Stimulated activated CD4-positive, alpha-beta T cell treated with anti-CD3 and anti-CD28 coated beads, Interleukin-1b, Interleukin-23, amount 100 ng/mL, for 24 hours (primary cell): ENCODE results near the gene NUDT7.

Experiments used
- DNase-seq, 4 experiments: peaks; one replicate each; pipeline ENCODE4 v3.0.0-alpha.2; 2020; ENCODE audit warnings: low read depth in 4 of 4, low spot score in 1 of 4

Gene NUDT7

DNA sequence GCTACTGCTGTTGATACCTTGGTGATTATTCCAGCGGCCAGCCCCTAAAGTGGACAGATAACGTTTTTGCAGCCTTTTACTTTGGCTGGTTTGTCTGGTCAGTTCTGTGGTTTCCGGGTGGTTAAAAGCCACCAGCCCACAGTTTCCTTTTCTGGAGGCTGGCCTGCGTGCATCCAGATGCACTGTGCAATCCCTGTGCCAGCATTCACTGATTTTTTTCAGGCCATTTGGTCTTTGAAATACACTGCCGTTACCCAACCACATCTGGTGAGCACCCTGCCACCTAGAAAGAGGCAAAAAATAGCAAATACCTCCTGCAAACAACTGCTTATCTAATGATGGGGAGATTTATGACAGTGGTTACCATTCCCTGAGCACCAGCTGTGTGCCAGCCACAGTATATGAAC is 797 bp downstream of the NUDT7 start:
- DNase-seq = no peak

GRCh38 chr16:77724174-77724573 is 1.9 kb downstream of the NUDT7 start:
- no peak for DNase-seq

- no peak for DNase-seq
Measured at GRCh38 chr16:77729951-77730350, 7.6 kb downstream of the NUDT7 start.

- no peak for DNase-seq
Measured at GRCh38 chr16:77732241-77732946, 10.1 kb downstream of the NUDT7 start.

- DNase-seq = no peak
Measured at GRCh38 chr16:77736879-77737278, 14.6 kb downstream of the NUDT7 start.

DNA sequence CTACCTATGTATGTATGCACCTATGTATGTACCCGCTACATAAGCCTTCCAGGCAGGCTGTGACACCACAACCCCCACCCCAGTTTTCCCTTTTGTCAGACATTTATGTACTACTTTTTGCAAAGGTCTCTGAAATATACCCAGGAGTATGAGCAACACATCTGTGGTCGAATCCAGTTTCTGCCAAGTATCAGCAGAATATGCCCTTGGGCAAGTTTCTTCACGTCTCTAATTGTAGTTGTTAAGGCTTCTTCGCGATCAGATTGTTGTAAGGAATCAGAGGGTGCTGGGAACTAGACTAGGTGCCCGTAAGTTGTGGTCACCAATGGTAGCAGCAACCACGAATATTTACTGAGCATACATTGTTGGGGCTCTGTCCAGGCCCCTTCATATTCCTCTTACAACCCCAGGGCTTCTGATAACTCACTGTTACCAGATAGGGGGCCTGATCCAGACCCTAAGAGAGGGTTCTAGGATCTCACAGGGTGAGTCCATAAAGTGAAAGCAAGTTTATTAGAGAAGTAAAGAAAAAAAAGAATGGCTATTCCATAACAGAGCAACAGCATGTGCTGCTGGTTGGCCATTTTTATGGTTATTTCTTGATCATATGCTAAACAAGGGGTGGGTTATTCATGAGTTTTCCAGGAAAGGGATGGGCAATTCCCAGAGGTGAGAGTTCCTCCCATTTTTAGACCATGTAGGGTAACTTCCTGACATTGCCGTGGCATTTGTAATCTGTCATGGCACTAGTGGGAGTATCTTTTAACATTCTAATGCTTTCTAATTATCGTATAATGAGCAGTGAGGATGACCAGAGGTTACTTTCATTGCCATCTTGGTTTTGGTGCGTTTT is 16.6 kb downstream of the NUDT7 start:
- no peak for DNase-seq

GRCh38 chr16:77739559-77739892 is 17.2 kb downstream of the NUDT7 start:
- no peak for DNase-seq

- DNase-seq = no peak
Measured at GRCh38 chr16:77744141-77744540, 21.8 kb downstream of the NUDT7 start.

- no peak for DNase-seq
Measured at GRCh38 chr16:77745972-77746371, 23.7 kb downstream of the NUDT7 start.

- no peak for DNase-seq
Measured at GRCh38 chr16:77748421-77749005, 26.2 kb downstream of the NUDT7 start.

- no peak for DNase-seq
Measured at GRCh38 chr16:77749415-77749814, 27.1 kb downstream of the NUDT7 start.

DNA sequence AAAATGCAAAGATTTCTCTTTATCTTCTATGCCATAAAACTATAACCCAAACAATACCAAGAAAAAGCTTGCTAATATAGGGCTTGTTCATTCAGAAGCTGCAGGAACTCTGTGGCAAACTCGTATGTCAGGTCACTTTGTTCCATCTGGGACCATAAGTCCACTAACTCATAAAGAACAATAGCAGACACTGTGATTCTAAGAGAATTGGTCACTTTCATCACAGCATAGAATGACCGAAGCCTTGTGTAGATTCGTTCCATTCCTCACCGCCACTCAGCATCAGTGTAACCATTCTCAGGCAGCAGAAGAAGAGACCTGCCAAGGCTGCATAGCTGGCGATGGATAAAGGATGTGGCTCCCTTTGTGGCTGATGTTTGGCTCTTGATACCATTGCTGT is 35.7 kb downstream of the NUDT7 start:
- no peak for DNase-seq

GRCh38 chr16:77758508-77758907 is 36.2 kb downstream of the NUDT7 start:
- DNase-seq = no peak

GRCh38 chr16:77759201-77759600 is 36.9 kb downstream of the NUDT7 start:
- no peak for DNase-seq

- DNase-seq = no peak
Measured at GRCh38 chr16:77759821-77760220, 37.5 kb downstream of the NUDT7 start.

DNA sequence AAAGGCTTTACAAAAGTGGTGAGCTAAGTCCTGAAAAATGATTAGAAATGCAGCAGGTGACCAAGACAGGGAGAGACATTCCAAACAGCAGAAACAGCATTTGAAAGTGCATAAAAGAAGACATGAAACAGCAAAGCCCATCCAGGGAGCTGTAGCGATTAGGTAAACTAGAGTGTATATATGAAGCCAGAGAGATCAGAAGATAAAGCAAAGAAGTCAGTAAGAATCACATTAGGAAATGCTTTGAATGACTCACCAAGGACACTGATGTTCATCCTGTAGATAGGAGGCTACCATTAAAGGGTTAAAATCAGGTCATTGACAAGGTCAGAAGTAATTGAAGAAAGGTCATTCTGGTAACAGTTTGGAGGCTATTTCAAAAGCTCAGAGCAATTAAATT is 38.5 kb downstream of the NUDT7 start:
- no peak for DNase-seq

- no peak for DNase-seq
Measured at GRCh38 chr16:77761204-77761603, 38.9 kb downstream of the NUDT7 start.

GRCh38 chr16:77762262-77762661 is 39.9 kb downstream of the NUDT7 start:
- no peak for DNase-seq

DNA sequence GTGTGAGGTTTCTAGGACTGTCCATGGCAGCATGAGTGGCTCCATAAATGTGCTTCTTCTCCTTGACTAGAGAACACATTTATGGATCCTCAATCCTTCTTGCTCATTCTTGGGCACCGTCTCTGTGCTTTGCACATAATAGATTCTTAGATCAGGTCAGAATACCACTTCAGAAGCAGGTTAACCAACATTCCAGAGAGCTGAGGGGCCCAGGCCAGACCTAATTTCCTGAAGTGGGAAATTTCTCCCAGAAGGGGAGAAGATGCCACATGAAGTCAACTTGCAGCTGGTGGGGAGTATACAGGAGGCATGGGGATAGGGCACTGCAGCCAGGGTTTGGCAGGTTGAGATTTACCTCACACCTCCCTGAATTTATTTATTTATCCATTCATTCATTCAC is 41.7 kb downstream of the NUDT7 start:
- DNase-seq = no peak

DNA sequence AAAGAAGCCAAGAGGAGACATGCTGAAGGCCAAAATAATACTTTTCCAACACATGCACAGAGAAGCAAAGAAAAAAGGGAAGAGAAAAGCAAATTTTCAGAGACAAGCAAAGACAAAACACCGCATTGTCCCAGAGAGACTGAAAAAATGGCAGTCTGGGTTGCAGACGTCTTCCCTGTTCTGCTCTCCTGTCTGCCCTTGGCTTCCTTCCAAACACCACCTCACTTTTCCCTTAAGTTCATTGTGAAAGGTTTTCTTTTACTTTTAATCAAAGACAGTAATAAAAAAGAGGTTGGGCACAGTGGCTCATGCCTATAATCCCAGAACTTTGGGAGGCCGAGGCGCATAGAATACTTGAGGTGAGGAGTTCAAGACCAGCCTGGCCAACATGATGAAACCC is 44.9 kb downstream of the NUDT7 start:
- no peak for DNase-seq

- DNase-seq = no peak
Measured at GRCh38 chr16:77767826-77768225, 45.5 kb downstream of the NUDT7 start.
